Measurements from ENCODE around the gene SLC39A8.

GRCh38 chr4:102335616-102336015, 9.7 kb downstream of the SLC39A8 start:
- TF ChIP-seq POLR2A (IDR thresholded peaks at IDR 0.05; ENCODE audit: low read length) = no peak
- TF ChIP-seq SREBF2 (IDR thresholded peaks at IDR 0.05) = no peak
- no peak for TF ChIP-seq RAD21 (conservative IDR thresholded peaks at IDR 0.05 in 1 of 2, IDR thresholded peaks at IDR 0.05 in 1 of 2)
- no peak for TF ChIP-seq FOSL2 (IDR thresholded peaks at IDR 0.05)
- TF ChIP-seq FOSL2 (CRISPR knock-in tag; IDR thresholded peaks at IDR 0.05) = no peak
- no peak for TF ChIP-seq BHLHE40 (IDR thresholded peaks at IDR 0.05; ENCODE audit: low read depth, low read length)
- no peak for TF ChIP-seq CTCF (IDR thresholded peaks at IDR 0.05)
- no peak for TF ChIP-seq MAX (IDR thresholded peaks at IDR 0.05)
- no peak for TF ChIP-seq JUN (IDR thresholded peaks at IDR 0.05)
